ENCODE results near the gene MORN5. TPM values are rescaled to one million over a fixed set of nuclear protein-coding genes. Genes with fewer than 3 reads are reported as not detected.

MORN5 gene
- total RNA-seq, 2 donors from 2014 or later = 0.81 TPM; not detected in 1

DNA sequence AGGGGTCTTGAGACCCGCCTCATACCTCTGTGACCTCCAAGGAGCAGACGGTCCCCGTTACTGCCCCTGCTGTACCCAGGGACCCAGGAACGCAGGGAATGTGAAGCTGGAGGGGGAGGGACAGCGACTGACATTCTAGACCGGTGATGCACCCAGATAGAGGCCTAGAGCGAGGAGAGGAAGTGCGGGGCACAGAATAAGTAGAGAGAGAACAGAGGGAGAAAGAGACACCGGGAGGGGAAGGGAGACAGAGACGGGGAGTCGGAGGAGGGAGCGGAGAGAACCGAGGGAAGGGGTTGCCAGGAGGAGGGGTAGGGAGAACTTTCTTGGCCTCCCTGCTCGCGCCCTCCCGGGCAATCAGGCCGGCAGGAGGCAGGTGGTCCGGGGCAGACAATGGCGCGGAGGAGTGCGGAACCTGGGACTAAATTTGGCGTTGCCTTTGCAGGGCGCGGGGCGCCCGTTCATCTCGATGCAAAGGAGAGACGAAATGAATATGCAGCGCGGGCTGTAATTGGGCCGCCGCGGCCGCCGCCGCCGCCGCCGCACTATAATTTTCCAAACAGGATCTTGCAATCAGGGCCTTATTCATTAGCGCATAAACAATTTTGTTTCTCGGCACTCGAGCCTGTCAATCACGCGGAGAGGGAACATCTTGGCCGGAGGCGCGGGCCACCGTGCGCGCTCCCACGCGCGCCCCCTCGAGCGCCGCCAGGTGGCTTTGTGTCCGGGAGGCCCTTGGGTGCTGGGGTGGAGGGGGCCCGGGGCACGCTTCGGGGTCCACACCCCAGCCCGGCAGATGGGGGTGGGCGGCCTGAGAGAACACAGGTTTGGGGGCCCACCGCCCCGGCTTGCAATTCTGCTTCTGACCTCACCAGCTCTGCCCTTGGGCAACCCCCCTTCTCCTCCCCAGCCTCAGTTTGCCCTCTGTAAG is 33.1 kb upstream of the MORN5 start:
- Mint-ChIP-seq H3K27me3 (ENCODE audit: insufficient read depth) (peaks cover 53% of the 10 kb centered on the region), H3K27ac (peak overlapping the region; percentile 82), H3K9me3 (no peaks in the 10 kb centered on the region), H3K36me3 (ENCODE audit: low read depth) (no peaks in the 10 kb centered on the region), H3K4me3 (peak overlapping the region; percentile 65), H3K4me1 (peaks cover 20% of the 10 kb centered on the region)
- no peaks in the 10 kb centered on the region for H3K9me3 ChIP-seq (ENCODE audit: control insufficient read depth, low read length)
- H3K4me1 ChIP-seq (ENCODE audit: control insufficient read depth, insufficient read depth, low read length) = peaks cover 2% of the 10 kb centered on the region
- WGBS, 2 experiments (ENCODE audit: insufficient coverage in 1 of 2, insufficient read length in 1 of 2) = 17 to 26% methylated on average over 25 to 64 of the region's 64 CpGs
- no peak overlapping the region for H3K27ac ChIP-seq (ENCODE audit: low read depth, low read length)
- H3K9ac ChIP-seq (ENCODE audit: extremely low read depth, low read length, poor library complexity, severe bottlenecking) = peak overlapping the region; percentile 41
- no peak for DNase-seq
- peak overlapping the region; percentile 68 for H3K4me3 ChIP-seq (ENCODE audit: low read length)
- TF ChIP-seq, protein P1, sequence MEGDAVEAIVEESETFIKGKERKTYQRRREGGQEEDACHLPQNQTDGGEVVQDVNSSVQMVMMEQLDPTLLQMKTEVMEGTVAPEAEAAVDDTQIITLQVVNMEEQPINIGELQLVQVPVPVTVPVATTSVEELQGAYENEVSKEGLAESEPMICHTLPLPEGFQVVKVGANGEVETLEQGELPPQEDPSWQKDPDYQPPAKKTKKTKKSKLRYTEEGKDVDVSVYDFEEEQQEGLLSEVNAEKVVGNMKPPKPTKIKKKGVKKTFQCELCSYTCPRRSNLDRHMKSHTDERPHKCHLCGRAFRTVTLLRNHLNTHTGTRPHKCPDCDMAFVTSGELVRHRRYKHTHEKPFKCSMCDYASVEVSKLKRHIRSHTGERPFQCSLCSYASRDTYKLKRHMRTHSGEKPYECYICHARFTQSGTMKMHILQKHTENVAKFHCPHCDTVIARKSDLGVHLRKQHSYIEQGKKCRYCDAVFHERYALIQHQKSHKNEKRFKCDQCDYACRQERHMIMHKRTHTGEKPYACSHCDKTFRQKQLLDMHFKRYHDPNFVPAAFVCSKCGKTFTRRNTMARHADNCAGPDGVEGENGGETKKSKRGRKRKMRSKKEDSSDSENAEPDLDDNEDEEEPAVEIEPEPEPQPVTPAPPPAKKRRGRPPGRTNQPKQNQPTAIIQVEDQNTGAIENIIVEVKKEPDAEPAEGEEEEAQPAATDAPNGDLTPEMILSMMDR (conservative IDR thresholded peaks at IDR 0.05) = no peak
- H3K36me3 ChIP-seq (ENCODE audit: control insufficient read depth, insufficient read depth, low read length) = no peaks in the 10 kb centered on the region
- peaks cover 38% of the 10 kb centered on the region for H3K27me3 ChIP-seq (ENCODE audit: control insufficient read depth, insufficient read depth, low read length, poor library complexity, severe bottlenecking)

DNA sequence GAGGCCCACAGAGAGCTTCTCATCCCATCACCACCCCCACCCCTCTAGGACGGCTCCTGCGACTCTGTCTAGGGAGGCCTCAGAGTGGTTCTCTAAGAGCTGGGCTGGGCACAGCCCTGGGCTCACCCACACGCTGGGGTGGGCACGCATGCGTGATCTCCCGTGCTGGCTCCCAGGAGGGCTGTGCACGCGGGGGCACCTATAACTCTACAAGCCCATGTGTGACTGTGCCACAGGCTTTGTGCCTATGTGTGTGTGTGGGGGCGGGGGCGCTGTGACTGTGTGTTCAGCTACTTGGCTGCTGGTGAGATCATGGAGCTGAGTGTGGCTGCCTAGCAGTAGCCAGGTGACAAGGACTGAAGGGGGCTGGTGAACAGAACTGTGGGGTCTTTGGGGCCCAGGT is 32.3 kb upstream of the MORN5 start:
- H3K27ac Mint-ChIP-seq = no peak overlapping the region
- DNase-seq = peak; percentile 59
- H3K27me3 ChIP-seq (ENCODE audit: control insufficient read depth, insufficient read depth, low read length, poor library complexity, severe bottlenecking) = peaks cover 38% of the 10 kb centered on the region
- H3K4me1 ChIP-seq (ENCODE audit: control insufficient read depth, insufficient read depth, low read length) = peaks cover 2% of the 10 kb centered on the region
- 87 to 100% methylated on average over 1 to 10 of the region's 10 CpGs for WGBS, 2 experiments (ENCODE audit: insufficient coverage in 1 of 2, insufficient read length in 1 of 2)
- H3K27ac ChIP-seq (ENCODE audit: low read depth, low read length) = no peak overlapping the region
- no peaks in the 10 kb centered on the region for H3K9me3 Mint-ChIP-seq
- no peaks in the 10 kb centered on the region for H3K9me3 ChIP-seq (ENCODE audit: control insufficient read depth, low read length)
- peaks cover 27% of the 10 kb centered on the region for H3K4me1 Mint-ChIP-seq
- H3K36me3 Mint-ChIP-seq (ENCODE audit: low read depth) = no peaks in the 10 kb centered on the region
- TF ChIP-seq, protein P1 (conservative IDR thresholded peaks at IDR 0.05) = no peak
- H3K4me3 ChIP-seq (ENCODE audit: low read length) = no peak overlapping the region
- no peaks in the 10 kb centered on the region for H3K36me3 ChIP-seq (ENCODE audit: control insufficient read depth, insufficient read depth, low read length)
- H3K9ac ChIP-seq (ENCODE audit: extremely low read depth, low read length, poor library complexity, severe bottlenecking) = no peak overlapping the region
- H3K4me3 Mint-ChIP-seq = peak overlapping the region; percentile 65
- H3K27me3 Mint-ChIP-seq (ENCODE audit: insufficient read depth) = peaks cover 55% of the 10 kb centered on the region

DNA sequence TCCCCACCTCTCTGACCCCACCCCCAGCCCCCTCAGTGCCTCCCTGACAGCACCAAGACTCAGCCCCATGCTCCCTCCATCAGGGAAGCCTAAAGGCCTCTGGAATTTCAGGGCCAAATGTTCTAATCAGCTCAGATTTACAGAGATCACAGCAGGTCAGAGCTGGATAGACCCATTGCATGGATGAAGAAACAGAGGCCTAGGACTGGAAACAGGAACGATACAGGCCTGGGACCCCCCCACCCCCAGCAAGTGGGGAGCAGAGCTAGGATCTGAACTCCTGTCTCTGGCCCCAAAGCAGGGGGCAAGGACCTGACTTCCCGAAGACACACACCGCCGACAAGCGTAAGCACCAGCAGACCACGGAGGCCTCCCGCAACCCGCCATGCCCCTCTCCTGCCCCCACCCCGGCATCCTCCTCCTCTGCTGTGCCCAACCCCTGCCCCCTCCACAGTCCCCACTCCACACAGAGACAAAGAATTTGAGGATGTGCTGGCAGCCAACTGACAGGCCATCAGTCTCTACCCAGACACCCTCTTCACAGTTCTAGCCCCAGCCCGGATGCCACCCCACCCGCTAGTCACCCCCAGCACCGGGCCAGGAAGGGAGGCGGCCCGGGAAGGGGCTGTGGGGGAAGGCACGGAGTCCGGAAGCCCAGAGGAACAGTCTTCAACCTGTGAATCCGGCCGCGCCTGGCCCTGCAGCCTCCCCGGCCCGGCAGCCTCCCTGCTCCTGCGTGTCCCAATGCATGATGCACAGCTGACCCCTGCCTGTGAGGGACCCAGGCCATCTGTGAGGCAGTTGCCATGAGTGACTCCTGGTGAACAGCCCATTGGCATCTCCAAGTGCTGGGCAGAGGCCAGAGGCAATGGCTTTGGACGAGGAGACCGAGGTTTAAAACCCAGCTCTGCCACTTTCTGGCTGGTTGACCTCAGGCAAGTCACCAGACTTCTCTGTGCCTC is 31.4 kb upstream of the MORN5 start:
- Histone ChIP-seq H3K9me3 (ENCODE audit: control insufficient read depth, low read length) (no peaks in the 10 kb centered on the region), H3K36me3 (ENCODE audit: control insufficient read depth, insufficient read depth, low read length) (no peaks in the 10 kb centered on the region), H3K27ac (ENCODE audit: low read depth, low read length) (no peak overlapping the region), H3K4me3 (ENCODE audit: low read length) (no peak overlapping the region), H3K4me1 (ENCODE audit: control insufficient read depth, insufficient read depth, low read length) (peaks cover 2% of the 10 kb centered on the region), H3K27me3 (ENCODE audit: control insufficient read depth, insufficient read depth, low read length, poor library complexity, severe bottlenecking) (peaks cover 38% of the 10 kb centered on the region), H3K9ac (ENCODE audit: extremely low read depth, low read length, poor library complexity, severe bottlenecking) (no peak overlapping the region)
- 92 to 95% methylated on average over 4 to 24 of the region's 24 CpGs for WGBS, 2 experiments (ENCODE audit: insufficient coverage in 1 of 2, insufficient read length in 1 of 2)
- Mint-ChIP-seq H3K4me3 (no peak overlapping the region), H3K27me3 (ENCODE audit: insufficient read depth) (peaks cover 57% of the 10 kb centered on the region), H3K9me3 (no peaks in the 10 kb centered on the region), H3K27ac (no peak overlapping the region), H3K4me1 (peaks cover 27% of the 10 kb centered on the region), H3K36me3 (ENCODE audit: low read depth) (no peaks in the 10 kb centered on the region)
- DNase-seq = peak; percentile 42
- TF ChIP-seq, protein P1 (conservative IDR thresholded peaks at IDR 0.05) = no peak

All from endodermal cell (in vitro differentiated cells).